HG02610 (cell line): ENCODE data around the gene PRRX2.
"Not testable (repeated sequence)": the region's sequence is repeated elsewhere in the genome, so short reads cannot be mapped to it uniquely, and the experiment has no call there.

Source experiments
- ATAC-seq: cut with Tn5 transposase; IDR thresholded peaks from one replicate; pipeline ENCODE4 v1.9.1; 2021; ENCODE audit warnings: mild to moderate bottlenecking, moderate library complexity; ENCODE audit not compliant: unreplicated experiment

Gene PRRX2

DNA sequence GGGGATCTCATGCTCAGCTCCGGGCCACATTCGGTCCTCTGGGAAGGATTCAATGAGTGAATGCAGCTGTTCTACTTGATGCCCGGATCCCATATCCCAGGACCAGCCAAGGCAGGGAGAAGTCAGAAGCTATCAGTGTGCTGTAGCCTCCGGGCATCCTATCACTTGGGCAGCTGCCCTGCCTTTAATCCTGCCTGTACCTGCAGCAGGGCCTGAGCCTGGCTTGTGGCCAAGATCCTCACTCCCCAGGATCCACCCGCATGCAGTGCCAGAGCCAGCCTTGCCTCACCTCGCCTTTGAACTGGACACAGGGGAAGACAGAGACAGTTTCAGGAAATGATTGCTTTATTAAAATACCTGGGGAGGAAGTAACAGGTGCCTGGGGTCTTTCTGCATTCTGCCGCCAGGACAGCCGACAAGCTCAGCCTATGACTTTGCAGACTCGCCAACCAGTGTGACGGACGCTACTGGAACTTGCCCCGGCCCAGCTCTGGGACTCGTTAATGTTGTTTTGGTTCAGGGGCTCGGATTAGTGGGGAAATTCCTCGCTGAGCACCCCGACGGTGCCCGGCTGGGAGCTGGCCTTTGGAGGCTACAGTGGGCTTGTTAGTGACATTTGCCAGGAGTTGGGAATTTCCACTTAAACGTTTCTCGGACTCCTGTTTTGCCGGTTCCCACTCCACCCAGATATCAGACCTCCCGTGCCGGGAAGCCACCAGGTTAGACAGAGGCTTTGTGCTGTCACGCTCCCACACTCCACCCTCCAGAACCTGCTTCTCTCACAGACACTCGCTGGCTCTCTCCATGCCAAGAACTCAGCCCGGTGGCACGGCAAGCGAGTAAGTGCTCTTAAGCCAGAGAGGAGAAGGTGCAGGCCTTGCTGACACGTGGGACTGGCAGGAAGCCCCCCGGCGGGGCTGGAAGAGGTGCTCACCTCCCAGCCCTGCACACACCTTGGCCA lies 86.7 kb downstream of the PRRX2 start:
- ATAC-seq = no peak

DNA sequence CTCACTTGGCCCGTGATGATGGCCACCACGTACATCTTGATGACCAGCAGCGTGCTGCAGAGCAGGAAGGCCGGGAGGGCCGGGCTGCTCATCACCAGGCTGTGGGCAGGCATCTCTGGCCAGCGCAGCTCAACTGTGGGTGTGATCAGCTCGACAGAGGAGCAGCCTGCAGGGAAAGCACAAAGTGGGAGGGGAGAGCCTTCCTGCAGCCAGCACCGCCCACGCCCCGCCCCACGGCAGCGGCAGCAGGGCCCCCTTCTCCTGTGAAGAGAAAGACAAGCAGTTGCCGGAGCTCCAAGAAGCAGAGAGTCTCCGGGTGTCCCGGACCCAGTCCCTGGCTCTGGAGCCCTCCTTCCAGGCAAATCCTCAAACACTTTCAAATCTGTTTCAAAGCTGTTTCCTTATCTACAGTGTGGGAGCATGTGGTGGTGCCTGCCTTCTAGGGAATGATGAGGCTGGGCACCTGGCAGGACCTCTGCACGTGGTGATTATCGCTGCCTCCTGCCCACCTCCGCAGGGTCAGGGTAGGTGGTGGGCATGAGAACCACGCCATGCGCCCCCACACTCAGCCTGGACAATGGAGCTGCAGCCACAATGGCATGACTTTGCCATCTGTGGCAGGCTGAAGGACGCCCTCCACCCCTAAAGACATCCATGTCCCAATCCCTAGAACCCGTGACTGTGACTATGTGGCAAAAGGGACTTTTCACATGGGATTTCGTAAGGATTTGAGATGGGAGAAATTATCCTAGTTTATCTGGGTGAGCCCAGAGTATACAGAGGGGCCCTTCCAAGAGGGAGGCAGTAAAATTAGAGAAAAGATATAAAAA lies 87.7 kb downstream of the PRRX2 start, which contains the start of gene PTGES:
Gene PTGES, minus strand, starts transcription at position 143 of the 830 bp plus-strand sequence. Its CDS starts 30 bp downstream, at position 113.
- no peak for ATAC-seq

DNA sequence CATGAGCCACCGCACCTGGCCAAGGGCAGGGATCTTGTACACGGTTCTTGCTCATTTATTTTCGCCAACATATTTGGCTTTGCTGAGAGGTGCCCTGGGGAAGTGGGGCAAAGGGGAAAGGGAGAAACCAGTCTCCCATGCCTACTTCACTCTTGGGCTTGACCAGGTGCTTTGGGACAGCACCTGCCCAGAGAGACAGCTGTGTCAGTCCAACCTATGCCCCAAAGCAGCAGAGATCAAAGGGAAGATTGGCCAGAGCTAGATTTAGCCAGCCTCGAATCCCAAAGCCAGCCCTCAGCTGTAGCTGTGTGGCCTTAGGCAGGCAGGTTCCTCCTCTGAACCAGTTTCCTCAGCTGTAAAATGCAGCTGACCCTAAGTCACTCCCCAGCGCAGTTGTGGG lies 89.7 kb downstream of the PRRX2 start:
- ATAC-seq = no peak

DNA sequence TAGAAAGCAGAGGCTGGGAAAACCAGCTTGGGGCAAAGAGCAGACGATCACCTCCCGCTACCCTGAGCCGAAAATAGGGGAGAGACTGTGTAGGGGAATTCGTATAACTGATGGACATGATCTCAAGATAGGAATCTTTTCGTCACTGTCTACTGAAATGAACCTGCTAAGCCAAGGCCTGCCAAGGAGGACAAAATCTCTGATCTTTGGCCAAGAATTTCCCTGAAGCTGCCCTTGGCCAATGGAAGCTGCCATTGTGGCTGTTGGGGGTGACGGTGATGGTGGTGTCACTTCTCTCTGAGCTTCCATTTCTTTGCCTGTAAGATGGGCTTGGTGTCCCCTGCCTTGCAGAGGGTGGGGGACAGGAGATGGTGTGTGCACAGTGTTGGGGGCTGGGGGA lies 90.7 kb downstream of the PRRX2 start:
- ATAC-seq = no peak

DNA sequence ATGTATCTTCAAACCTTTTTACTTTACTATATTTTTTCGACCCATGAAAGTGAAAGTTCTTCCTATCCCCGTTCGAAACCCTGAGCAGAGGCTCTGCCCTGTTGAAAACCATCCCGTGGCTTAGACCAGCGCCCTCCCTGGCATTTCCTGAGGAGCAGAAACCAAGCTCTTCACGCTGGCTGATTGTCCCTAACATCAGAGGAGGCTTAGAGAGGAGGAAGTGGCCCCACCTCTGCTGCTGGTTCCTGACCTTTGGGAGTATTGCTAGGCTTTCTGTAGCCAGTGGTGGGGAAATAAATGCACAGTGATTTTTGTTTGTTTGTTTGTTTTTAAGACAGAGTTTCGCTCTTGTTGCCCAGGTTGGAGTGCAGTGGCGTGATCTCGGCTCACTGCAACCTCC lies 91.6 kb downstream of the PRRX2 start:
- ATAC-seq = no peak

DNA sequence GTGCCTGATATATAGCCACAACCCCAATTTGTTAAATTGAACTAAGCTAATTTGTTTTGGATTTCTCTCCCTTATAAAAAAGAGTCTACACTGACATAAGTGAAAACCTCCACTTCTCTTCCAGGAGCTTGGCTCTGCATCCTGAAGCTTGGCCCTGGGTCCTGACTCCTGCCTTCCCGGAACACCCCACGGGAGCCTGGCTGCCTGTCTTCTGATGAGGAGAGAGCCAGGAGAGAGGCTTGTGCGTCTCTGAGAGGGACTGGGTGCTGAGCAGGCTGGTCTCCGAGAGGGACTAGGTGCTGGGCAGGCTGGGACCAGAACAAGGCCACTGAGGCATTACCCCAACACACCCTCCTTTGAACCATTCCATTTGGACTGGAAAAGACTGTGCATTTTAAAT lies 93.9 kb downstream of the PRRX2 start:
- ATAC-seq = no peak

DNA sequence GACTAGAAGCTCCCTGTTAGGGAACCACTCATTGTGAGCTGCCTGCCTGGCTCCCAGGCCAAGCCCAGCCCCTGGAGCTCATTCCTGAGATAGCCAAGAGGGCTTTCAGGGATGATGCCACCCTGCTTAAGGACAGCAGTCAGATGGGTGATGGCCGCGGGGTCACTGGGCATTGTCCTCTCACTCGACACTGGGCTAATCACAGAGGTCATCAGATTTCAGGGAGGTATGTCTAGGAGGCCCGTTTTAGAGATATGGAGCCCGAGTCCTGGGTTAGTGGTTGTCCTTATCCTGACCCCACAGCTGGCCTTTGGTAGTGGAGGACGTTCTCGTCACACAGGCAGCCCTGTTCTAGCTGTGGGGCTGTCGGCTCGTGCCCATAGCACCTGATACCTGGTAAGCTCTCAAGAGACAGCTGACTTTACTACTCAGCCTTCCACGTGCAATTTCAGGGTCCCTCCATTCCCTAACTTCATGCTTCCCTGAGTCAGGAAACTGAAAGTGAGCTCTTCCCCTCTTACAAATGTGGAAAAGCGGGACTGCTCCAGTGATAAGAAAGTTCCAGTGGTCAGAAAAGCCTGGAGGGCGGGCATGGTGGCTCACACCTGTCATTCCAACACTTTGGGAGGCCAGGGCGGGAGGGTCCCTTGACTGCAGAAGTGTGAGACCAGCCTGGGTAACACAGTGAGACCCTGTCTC lies 94.5 kb downstream of the PRRX2 start:
- no peak for ATAC-seq

DNA sequence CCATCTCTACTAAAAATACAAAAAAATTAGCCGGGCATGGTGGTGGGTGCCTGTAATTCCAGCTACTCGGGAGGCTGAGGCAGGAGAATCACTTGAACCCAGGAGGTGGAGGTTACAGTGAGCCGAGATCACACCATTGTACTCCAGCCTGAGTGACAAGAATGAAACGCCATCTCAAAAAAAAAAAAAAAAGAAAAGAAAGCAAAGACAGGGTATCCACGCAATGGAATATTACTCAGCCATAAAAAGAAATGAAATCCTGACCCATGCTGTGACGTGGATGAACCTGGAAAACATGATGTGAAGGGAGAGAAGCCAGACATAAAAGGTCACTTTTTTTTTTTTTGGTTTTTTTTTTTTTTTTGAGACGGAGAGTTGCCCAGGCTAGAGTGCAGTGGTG lies 95.3 kb downstream of the PRRX2 start:
- not testable (repeated sequence) for ATAC-seq

DNA sequence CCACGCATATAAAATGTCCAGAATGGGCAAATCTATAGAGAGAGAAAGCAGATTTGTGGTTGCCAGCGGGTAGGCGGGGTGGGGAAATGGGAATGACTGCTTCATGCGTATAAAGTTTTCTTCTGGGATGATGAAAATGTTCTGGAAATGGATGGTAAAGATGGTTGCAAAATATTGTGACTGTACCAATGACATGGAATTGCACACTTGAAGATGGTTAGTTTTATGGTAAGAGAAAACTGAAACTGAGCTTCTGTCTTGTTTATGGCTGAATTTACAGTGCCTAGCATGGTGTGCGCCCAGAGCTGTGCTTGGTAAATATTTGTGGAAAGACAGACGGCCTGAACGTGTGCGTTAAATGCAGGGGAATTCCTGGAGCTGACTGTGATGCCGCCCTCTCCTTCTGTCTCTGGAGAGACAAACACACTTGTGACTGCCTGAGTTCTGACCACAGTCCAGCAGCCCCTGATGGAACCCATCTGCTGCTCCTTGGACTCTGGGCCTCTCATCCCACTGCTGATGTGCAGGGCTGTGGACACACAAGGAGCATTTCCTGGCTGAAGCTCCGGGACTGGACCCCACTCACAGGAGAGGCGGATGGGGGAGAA lies 96.0 kb downstream of the PRRX2 start:
- ATAC-seq = no peak

DNA sequence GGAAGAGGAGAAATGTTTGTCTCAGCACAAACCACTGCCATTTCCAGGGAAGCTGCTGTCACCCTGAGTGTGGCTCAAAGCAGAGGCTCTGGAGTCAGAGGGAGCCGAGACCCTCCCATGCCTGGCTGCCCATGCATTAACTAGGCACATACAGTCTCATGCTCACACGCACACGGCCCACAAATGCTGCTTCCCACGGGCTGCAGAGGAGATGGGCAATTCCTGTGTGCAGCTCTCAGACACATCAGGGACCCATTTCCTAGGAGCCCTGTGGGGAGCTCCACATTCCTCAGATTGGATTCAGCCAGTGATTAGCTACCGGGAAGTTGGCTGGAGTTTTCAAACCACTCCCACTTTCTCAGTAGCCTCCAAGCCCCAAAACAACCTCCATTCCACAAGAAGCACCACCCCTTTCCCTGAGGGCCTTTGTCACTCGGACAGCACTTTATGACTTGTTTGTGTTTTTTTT lies 96.5 kb downstream of the PRRX2 start:
- no peak for ATAC-seq

DNA sequence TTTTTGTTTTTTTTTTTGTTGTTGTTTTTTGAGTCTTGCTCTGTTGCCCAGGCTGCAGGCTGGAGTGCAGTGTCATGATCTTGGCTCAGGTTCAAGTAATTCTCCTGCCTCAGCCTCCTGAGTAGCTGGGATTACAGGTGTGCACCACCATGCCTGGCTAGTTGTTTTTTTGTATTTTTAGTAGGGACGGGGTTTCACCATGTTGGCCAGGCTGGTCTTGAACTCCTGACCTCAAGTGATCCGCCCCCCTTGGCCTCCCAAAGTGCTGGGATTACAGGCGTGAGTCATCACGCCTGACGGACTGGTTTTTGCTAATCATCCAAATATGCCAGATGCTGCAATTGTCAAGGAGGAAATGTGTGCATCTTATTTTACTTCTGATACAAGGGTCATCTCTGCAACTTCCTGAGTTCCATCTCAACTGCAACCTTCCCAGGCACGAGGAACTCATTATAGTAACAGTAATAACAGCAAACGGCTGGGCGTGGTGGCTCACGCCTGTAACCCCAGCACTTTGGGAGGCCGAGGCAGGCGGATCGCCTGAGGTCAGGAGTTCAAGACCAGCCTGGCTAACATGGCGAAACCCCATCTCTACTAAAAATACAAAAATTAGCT lies 97.0 kb downstream of the PRRX2 start:
- not testable (repeated sequence) for ATAC-seq

DNA sequence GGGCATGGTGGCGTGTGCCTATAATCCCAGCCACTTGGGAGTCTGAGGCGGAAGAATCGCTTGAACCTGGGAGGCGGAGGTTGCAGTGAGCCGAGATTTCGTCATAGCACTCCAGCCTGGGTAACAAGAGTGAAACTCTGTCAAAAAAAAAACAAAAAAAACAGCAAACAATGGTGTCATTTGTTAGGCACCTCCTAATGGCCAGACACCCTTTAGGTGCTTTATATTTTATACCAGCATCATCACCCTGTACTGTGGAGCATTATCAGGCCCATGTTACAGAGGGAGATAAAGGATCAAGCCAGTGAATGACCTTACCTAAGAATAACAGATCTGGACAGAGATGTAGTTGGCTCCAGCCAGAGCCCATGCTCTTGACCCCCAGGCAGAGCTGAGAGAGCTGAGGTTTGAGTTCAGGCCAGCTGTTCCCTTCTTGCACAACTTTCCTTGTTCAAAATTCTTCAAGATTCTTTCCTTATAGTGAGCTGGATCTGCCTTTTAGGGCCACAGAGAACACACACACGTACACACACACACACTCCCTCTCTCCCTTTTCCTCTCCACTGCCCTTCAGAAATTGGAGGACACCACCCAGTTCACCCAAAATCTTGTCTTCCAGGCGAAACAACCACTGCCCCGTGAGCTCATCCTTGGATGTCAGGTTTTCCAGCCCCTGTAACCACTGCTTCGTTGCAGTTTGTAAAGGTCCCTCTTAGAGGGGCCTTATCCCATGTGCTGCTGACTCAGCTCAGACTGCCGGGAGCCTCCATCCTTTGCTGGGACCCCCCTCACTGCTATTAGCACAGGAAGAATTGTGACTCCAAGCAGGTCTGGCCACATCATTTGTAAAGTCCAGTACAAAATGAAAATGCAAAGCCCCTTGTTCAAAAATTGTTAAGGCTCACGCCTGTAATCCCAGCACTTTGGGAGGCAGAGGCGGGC lies 97.8 kb downstream of the PRRX2 start:
- no peak for ATAC-seq

DNA sequence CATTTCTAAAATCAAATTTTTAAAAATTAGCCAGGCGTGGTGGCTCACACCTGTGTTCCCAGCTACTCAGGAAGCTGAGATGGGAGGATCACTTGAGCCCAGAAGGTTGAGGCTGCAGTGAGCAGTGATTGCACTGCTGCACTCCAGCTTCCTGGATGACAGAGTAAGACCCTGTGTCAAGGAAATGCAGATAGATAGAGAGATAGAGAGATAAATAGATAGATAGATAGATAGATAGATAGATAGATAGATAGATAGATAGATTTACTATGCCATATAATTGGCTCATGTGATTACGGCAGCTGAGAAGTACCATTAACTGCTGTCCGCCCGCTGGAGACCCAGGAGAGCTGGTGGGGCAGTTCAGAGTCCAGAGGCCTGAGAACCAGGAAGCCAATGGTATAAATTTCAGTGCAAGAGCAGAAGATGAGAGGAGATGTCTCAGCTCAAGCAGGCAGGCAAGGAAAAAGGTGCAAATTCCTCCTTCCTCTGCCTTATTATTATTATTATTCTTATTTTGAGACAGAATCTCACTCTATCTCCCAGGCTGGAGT lies 100.4 kb downstream of the PRRX2 start:
- ATAC-seq = no peak

DNA sequence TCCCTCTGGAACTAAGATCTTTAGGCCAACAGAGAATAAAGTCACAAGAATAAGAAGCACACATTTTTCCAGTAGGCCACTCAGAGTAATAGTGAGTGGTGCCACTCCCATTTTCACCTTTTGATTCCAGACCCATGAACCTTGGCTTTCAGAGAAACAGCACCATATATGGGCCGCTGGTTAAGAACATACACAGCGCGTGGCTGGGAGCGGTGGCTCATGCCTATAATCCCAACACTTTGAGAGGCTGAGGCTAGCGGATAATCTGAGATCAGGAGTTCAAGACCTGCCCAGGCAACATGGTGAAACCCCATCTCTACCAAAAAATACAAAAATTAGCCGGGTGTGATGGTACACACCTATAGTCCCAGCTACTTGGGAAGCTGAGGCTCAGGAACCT lies 103.0 kb downstream of the PRRX2 start:
- ATAC-seq = no peak

DNA sequence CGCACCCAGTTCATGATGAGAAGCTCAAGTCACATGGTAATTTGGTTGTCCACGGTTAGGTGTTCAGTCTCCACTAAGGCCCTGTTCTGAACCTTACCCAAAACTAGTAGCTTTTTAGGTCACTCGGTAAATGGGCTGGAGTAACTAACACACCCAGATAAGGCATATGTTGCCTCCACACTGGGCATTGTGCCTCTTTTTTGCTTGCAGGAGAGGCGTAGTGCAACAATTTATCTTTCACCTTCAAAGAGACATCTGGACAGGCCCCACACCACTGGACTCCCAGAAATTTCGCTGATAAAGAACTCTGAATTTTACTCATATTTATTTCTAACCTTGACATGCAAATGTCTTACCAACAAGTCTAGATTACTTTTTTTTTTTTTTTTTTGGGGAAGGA lies 104.2 kb downstream of the PRRX2 start:
- ATAC-seq = no peak

DNA sequence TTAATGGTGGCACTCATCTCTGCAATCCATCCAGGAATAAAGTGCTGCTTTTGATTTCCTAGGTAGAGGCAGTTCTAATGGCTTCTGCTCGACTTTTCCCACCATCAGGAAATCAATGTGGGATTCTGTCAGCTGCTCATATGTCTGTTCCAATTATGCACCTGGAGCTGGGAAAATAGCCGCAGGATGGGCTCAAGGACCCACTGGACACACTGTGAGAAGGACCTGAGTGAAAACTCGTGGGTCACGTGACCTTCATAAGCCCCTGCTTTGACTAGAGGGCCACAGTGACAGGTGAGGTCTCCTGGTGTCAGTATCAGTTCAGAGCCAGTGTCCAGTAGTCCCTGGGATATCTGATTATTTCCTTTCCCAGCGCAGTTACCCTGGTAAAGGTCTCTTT lies 105.3 kb downstream of the PRRX2 start:
- no peak for ATAC-seq
